GM18505 (cell line): ENCODE results near the gene ALK.

Experiments used
- ATAC-seq: cut with Tn5 transposase; IDR thresholded peaks from one replicate; pipeline ENCODE4 v1.9.1; 2021; ENCODE audit not compliant: unreplicated experiment
- POLR2A ChIP-seq: IDR thresholded peaks from 4 replicates; pipeline ENCODE4 v1.6.1; 2011; ENCODE audit warnings: borderline replicate concordance; ENCODE audit not compliant: insufficient read depth, insufficient read length; ENCODE audit errors: extremely low read depth

Gene ALK

DNA sequence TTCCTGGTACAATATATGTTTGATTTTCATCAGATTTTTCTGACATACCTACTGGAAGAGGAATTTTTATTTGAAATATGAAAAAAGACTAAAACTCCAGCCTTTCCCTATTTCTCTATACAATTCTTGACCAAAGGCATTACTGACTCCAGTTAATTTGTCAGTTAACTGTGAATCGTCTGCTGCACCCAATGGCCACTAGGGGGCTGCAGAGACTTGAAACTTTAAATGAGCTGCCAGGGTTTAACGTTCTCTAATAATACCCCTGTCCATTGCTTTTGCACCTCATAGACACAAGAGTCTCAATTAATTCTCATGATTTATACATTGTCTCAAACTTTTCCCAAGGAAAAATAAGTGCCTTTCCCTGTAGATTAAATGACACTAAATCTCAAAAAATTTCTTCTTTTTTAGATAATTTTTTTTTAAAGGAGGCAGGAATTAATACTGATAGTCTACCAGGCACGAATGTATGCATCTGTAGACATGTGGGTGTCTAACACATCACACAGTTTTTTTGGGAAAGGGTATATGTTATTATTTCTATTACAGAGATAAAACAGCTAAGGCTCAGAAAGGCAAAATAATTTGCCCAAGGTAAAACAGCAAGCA lies 1.8 kb upstream of the ALK start:
- no peak for TF ChIP-seq POLR2A

DNA sequence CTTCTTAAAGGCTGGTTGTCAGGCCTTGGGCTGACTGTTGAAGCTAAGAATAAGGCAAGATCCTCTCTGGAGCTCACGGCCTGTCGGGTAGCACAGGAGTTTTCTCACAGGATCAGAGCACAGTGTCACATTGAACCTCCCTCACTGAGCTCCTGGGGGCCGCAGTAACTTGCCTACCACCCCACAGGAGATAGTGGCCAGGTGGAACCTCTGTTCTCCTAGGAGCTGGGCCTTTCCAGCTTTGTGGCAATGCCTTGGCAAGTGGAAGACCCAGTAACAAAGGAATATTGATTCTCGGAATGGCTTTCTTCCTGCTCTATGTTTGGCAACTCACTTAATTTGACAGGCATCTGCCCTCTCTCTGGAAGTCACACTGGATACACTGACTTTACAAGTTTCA lies 1.2 kb upstream of the ALK start:
- no peak for TF ChIP-seq POLR2A
- ATAC-seq: no peak

More for the DNA sequence above, 1.8 kb upstream of the ALK start:
- no peak for ATAC-seq

DNA sequence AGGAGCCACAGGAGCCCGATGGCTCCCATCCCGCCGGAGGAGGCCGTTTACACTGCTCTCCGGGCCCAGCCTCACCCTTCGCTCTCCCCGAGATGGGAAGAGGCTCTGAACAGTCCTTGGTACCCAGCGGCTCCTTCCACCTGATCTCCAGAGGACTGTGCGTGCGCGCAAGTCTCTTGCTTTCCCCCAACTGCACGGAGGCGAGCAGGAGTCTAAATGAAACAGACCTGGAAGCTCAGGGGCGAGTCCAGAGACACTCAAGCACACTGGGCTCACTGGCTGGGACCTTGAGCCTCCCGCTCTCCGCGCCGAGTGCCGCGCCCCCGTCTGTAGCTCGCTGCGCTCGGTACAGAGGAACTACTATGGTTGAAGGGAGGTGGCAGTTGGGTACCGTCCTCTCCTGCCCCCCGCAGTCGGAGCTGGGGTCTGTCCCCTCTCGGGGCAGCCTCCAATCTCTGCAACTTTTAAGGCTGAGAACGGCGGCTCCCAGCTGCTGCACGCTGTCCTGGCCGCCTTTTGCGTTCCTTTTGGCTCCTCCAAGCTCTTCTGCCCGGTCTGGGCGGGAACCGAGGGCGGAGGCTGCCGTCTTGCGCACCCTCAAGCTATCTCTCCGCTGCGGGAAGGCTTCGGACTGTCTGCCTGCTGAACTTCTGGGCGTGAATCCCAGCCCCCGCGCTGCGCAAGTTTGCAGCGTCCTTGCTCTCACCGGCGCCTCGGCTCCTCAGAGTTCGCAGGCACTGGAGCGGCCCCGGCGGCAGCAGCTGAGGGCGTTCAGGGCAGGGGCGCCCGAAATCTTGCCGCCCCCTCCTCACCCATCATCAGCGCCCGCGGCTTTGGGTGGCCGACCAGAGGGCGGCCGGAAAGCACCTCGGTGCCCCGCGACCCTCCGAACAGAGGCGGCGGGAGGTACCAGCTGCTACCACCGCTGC lies 491 bp downstream of the ALK start:
- TF ChIP-seq POLR2A: no peak
- ATAC-seq: no peak

DNA sequence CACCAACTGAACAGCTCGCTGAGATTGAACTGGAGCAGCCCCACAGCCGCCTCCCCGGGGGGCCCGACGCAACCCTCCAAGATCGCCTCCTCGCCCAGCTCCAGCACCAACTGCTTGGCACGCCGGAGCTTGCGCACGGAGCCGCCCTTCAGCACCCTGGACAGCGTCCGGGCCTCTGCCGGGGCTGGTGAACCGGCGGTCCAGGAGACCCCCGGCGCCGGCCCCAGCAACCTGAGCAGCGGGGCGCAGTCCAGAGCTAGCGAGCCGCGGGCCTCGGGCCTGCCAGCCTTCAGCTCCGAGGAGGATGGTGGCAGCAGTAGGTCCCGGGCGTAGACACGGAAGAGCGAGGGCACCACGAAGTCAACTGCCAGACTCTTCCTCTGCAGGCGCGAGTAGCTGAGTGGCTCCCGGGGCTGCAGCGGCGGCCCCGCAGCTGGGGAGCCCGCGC lies 1.2 kb downstream of the ALK start:
- no peak for TF ChIP-seq POLR2A
- ATAC-seq: no peak

DNA sequence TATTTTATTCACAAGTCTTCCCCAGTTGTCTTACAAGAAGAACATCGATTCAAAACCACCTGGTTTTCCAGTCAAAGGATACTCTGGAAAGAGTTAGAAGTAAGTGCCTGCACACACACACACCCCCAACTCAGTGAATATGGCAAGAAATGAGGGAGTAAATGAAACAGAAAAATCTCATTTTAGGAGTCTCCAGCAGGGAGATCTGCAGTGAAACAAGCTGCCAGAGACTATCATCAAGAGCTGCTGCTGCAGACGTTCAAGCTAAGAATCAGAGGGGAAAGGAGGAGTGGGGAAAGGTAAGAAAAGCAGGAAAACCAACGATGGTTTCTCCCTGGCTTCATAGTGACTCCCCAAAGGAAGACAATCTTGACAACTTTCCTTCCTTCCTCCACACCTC lies 2.4 kb downstream of the ALK start:
- TF ChIP-seq POLR2A: no peak
- ATAC-seq: no peak

DNA sequence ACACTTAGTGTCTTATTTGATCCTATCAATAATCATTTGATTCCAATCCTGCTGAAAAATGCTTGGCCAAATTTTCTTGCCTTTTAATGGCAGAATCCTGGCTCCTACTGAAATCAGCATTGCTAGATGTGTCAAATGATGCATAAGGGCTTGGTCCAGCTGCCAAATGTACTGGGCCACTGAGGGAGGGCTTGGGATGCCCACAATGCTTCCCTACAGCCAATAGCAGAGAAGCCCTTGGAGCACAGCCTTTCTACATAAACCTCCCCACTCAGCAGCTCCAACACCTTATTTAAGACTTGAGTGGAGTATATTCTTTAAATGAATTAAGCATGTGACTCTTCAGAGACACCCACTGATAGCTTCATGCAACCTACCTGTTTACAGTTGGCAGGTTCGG lies 3.6 kb downstream of the ALK start:
- TF ChIP-seq POLR2A: no peak
- ATAC-seq: no peak

DNA sequence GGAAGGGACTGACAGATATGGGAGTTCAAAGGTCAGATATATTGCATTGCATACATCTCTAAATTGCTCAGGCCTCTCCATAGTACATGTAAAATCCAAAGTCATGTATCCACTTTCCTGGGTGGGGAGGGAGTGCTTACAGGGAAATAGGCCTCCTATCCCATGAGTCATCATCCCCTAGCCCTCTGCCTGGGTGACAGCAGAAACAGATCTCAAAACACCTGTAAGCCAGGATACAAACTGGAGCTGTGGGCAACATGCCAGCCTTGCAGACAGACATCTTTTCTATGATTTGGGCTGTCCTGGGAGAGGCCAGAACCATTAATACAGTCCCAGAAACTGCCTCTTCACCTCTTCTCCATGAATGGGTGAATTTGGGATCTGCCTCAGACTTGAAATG lies 4.8 kb downstream of the ALK start:
- no peak for TF ChIP-seq POLR2A
- ATAC-seq: no peak

DNA sequence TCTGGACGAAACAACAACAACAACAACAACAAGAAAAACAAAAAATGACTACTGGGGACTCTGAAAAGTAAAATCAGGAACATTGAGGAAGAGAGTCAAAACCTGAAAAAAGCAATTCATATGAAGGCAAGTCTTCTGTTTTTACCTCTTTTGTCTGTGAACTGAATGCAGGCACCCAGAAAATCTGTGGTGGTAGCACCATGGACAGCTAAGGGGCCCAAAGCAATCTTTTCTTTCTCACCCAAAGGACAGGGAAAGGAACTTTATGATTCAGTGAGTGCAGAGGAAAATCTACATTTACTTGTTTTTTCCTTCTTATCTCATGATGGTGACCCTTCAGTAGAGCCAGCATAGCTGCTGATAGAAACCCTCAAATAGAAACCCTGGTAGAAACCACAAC lies 10.4 kb downstream of the ALK start:
- no peak for ATAC-seq
- no peak for TF ChIP-seq POLR2A

DNA sequence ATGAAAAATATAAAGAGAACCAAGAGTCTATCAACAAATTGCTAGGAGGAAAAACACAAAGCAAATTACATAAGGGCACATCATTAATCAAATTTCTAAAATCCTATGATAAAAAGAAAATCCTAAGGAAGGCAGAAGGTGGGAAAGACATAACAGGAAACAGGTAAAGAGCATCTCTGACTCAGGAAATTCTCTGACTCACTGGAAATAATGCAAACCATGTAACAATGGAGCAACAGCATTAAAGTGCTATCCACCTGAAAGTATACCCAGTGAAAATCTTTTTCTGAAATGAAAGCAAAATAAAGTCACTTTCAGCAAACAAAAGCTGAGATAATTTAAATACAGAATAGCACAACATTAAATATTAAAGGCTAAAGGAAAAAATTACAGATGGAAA lies 10.9 kb downstream of the ALK start:
- no peak for TF ChIP-seq POLR2A

DNA sequence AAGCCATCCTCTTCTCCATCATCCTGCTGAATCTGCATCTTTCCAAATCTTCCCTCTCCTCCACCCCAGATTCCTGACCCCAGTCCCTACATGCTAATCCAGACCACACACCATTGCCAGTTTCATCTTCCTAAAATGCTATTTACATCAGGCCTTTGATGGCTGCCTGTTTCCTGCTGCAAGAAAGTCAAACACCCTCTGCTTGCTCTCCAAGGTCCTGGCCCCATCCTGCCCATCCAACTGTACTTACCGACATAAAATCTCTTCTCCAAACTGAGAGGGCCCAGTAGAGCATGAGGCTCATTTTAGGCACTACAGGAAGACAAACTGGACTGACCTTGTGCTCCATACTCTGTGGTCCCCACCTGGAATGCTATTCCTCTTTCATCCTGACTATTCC lies 19.0 kb downstream of the ALK start:
- TF ChIP-seq POLR2A: no peak

More for the DNA sequence above, 10.9 kb downstream of the ALK start:
- no peak for ATAC-seq

DNA sequence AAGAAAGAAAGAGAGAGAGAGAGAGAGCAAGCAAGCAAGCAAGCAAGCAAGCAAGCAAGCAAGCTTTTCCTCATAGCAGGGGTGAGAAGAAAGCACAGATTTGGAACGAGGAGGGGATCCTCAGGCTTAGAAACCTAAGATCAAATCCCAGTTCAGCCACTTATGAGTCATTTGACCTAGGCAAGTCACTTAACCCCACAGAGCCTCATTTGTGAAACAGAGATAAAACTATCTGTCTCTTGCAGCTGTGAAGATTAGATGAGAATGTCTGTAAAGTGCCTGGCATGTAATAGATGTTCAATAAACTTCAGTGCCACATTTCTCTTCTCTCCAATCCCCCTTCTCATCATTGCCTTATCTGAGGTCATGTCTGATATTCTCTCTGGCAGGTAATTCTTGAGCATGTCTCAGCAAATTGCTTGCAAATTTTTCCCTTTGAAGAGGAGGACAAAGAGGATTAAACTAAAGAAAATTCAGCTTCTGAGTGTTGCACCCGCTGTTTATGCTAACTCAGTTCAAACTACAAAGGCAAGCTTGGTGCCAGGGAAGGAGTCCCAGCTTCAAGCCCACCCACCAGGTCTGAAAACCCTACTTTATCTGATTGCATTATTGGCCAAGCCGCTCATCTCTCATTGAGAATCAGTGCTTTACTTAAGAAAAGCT lies 20.3 kb downstream of the ALK start:
- no peak for ATAC-seq
- TF ChIP-seq POLR2A: no peak

More for the DNA sequence above, 19.0 kb downstream of the ALK start:
- ATAC-seq: no peak

DNA sequence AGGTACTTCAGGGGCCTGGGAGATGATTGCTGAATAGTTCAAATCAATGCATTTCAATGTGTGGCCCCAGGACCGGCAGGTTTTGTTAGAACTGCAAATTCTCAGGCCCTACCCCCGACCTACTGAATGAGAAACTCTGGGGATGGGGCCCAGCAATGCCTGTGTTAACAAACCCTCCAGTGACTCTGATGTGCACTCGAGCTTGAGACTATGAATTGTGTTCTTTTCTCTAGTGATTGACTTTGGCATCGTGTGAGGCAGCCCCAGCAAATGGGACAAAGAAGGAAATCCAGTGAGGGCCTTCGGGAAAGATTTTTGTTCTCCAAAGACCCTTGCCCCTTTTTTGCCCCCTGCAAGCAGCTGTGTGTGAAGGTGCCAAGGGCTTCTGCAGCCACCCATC lies 22.4 kb downstream of the ALK start:
- no peak for ATAC-seq

DNA sequence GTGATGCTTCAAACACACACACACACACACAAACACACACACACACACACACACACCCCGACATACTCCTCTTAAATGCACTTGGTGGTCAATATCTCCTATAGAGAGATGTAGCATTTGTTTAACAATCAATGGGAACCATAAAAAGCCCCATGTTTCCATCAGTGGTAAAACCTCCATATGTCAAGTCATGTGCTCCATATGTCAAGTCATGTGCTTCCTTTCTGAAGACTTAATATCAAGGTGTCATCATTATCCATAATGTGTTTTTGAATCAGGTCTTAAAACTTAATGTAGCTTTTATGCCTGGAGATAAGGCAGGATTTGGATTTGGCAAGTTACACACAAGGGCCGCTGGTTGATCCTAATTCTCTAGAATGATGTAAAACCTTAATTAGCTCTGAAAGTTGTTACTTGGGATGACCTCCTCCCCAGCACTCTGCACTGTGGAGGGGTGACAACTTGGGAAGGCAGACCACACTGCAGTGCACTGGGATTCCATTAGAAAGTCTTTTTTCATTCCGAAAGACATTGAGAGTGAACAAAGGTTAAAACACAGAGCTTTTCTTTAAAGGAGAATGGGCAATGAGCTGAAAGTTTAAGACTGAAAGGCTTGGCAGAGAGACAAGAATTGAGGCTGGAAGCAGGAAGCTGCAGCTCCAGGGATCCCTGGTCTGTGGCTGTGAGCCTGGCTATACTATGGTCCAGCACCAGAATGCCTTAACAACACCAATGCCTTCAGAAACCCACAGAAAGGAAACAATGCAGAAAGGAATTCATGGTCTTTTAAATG lies 26.4 kb downstream of the ALK start:
- no peak for TF ChIP-seq POLR2A
- no peak for ATAC-seq

More for the DNA sequence above, 22.4 kb downstream of the ALK start:
- no peak for TF ChIP-seq POLR2A

DNA sequence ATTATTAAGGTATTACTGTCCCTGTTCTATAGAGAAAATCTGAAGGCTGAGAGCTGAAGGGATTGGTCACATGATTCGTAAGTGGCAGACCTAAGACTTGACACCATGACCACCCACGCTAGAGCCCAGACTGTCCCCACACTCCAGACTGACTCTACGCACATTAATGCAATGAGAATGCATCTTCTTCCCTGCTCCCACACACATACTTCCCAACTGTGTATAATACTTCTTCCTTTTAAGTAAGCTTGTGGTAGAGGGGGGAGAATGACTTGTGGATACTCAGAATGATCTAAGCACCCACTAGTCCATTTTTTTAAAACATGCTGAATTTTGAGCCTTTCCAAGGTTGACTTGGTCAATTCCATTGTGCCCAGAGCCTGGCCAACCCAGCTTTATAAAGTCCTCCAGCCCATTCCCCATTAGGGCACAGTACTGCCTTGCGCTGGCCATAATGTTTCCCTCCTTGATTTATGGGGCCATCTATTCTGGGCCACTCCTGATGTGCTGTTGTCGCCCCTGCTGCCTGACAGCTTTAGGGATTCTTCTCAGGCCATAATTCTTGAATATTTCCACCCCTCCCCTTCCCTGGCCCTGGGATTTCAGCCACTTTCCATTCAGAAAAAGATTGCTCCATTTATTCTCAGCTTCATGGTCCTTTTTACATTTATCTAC lies 28.7 kb downstream of the ALK start:
- ATAC-seq: no peak
- no peak for TF ChIP-seq POLR2A
